Left ventricle myocardium superior (tissue), 1 donor: ENCODE results near the gene SH3BGR. TPM values are rescaled to one million over a fixed set of nuclear protein-coding genes. Genes with fewer than 3 reads are reported as not detected.
"Not testable (repeated sequence)": the region's sequence is repeated elsewhere in the genome, so short reads cannot be mapped to it uniquely, and the experiment has no call there.

Experiments
- ATAC-seq: fragments of 200-7000 bp; cut with Tn5 transposase; one replicate; pipeline ENCODE4 v1.9.1; 2020; ENCODE audit warnings: mild to moderate bottlenecking, moderate library complexity
- DNase-seq: peaks from one replicate; pipeline ENCODE4 v3.0.0-alpha.2; 2020
- intact Hi-C: fragments of 100-400 bp; cut with micrococcal nuclease; formaldehyde crosslinking; loops from one replicate; pipeline ENCODE4 v1.11.0; 2022
- long read RNA-seq: library from polyadenylated mRNA; unstranded; transcript quantifications from one replicate; pipeline ENCODE4 v2.0.0, GENCODE V29; 2021
- total RNA-seq: library from RNA; stranded (reverse); fragmentation: NEBNext Ultra II Directional; extraction: Animal tissue kit (Norgen Biotek cat#: 25700); gene quantifications from one replicate; pipeline ENCODE4 v1.2.1, GENCODE V29; 2021
- donor health status: DM: no; HTN: yes; CAD: no; lungs with severe emphysema.

SH3BGR gene
- total RNA-seq: 127 TPM
- long read RNA-seq, transcript SH3BGR-201 (7 exons, 1,251 nt): major isoform, 73 of 92 reads
- long read RNA-seq, partial matches to known transcripts: 2 of 92 reads
- long read RNA-seq, other reads (novel, unspliced or antisense): 10 of 92 reads

DNA sequence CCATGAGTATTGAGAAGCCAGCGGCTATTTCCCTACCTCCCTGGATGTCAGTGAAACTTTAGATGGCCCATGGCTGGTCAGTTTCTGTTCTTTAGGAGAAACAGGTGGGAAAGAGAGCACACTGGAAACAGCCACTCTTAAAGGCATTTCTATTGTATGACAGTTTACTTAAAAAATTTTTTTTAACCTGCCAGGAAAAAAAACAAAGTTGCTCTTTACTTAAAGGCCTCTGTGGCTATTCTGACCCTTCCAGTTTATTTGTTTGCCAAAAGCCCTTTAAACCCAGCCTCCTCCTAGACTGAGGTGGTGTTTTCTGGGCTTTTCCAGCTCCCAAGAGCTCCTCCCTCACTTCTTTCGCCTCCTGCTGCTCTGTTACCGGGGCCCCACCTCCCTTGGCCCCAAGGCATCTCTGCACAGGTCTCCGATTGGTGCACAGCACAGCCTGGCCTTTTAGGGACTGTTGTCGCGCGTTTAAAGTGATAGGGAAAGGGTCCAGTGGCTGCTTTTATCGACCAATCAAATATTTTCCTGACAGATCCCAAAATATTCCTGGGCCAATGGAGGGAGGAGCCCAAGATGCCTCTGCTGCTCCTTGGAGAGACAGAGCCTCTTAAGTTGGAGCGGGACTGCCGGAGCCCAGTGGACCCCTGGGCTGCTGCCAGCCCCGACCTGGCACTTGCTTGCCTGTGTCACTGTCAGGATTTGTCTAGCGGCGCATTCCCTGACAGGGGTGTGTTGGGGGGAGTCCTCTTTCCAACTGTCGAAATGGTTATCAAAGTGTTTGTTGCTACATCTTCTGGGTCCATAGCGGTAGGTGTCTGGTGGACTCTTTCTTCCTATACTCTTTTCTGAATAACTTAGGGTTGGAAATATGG is at the start of gene SH3BGR:
Gene SH3BGR (plus strand): TSS at position 639 of the 875 bp plus-strand sequence. CDS start 127 bp downstream, at position 766.
- peak; percentile 90 for ATAC-seq
- intact Hi-C loops: no loop called here
- DNase-seq: peak; percentile 82

- ATAC-seq (no peak), DNase-seq (no peak)
- intact Hi-C loops: no loop called here
Measured at GRCh38 chr21:39406065-39406464, 45.7 kb upstream of the SH3BGR start.

DNA sequence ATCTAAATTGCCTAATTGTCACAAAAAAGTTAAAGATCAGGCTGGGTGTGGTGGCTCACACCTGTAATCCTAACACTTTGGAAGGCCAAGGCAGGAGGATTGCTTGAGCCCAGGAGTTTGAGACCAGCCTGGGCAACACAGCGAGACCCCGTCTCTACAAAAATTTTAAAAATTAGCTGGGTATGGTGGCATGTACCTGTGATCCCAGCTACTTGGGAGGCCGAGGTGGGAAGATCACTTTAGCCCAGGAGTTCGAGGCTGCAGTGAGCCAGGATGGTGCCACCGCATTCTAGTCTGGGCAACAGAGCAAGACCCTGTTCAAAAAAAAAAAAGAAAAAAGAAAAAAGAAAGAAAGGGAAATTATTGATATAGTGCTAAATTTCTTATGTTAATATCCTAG is 32.6 kb upstream of the SH3BGR start:
- ATAC-seq, DNase-seq, intact Hi-C loops: not testable (repeated sequence)

- no peak for ATAC-seq
- intact Hi-C loops: no loop called here
Measured at GRCh38 chr21:39422527-39423241, 29.1 kb upstream of the SH3BGR start.

DNA sequence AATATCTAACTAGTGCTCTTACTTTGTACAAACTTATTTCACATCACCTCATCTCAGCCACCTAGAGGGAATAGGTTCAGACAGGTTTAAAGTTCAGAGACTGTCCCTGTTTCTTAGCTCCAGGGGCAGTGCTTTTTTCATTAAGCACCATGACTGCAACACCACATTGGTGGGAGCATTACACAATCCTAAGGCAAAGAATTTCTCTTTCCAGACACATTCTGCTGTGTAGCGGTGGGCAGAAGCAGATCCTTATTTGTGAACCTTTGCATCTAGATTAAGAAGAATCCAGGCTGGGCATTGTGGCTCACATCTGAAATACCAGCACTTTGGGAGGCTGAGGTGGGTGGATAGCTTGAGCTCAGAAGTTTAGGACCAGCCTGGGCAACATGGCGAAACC is 22.3 kb upstream of the SH3BGR start:
- intact Hi-C loops: no loop called here
- DNase-seq: no peak
- no peak for ATAC-seq

More at GRCh38 chr21:39422527-39423241, 29.1 kb upstream of the SH3BGR start:
- DNase-seq: no peak

DNA sequence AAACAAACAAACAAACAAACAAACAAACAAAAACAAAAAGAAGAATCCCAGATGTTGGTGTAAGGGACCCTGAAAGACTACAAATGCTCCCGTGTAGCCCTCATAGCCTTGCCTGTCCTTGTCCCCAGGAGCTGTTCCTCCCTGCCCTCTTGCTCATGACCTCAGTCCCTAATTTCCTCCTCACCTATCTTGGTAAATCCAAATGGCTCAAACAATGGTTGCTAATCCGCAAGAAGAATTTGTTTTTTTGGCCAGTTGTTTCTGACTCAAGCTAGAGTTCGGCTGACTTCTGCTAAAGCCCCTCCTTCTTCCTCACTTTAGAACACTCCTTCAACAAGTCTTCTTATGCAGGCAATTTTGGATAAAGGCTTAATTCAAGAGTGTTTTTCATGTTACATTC is 21.8 kb upstream of the SH3BGR start:
- no peak for ATAC-seq

GRCh38 chr21:39430457-39430856 is 21.3 kb upstream of the SH3BGR start:
- DNase-seq (no peak), ATAC-seq (no peak)
- intact Hi-C loops: no loop called here

More for the DNA sequence above, 21.8 kb upstream of the SH3BGR start:
- intact Hi-C loops: no loop called here
- DNase-seq: no peak

- ATAC-seq (no peak), DNase-seq (no peak)
- intact Hi-C loops: no loop called here
Measured at GRCh38 chr21:39430954-39431353, 20.8 kb upstream of the SH3BGR start.

GRCh38 chr21:39434950-39435349 is 16.8 kb upstream of the SH3BGR start:
- DNase-seq: no peak
- no peak for ATAC-seq
- intact Hi-C loops: no loop called here

DNA sequence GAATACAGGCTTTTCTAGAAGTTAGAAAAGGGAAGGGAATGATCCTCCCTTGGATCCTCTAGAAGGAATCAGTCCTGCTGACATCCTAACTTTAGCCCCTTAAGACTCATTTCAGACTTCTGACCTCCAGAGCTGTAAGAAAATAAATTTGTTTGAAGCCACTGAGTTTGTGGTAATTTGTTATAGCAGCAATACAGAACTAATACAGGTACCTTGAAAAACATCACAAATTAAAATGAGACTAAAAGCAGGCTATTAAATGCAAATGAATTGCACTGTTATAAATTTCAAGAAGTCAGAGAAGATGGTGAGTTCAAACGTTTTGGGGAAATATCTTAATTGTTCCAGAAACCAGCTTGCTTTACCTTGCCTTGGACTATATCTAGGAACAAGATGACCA is 12.5 kb upstream of the SH3BGR start:
- ATAC-seq (no peak), DNase-seq (no peak)
- intact Hi-C loops: no loop called here

- DNase-seq (no peak), ATAC-seq (no peak)
- intact Hi-C loops: no loop called here
Measured at GRCh38 chr21:39441502-39442475, 10.0 kb upstream of the SH3BGR start.

DNA sequence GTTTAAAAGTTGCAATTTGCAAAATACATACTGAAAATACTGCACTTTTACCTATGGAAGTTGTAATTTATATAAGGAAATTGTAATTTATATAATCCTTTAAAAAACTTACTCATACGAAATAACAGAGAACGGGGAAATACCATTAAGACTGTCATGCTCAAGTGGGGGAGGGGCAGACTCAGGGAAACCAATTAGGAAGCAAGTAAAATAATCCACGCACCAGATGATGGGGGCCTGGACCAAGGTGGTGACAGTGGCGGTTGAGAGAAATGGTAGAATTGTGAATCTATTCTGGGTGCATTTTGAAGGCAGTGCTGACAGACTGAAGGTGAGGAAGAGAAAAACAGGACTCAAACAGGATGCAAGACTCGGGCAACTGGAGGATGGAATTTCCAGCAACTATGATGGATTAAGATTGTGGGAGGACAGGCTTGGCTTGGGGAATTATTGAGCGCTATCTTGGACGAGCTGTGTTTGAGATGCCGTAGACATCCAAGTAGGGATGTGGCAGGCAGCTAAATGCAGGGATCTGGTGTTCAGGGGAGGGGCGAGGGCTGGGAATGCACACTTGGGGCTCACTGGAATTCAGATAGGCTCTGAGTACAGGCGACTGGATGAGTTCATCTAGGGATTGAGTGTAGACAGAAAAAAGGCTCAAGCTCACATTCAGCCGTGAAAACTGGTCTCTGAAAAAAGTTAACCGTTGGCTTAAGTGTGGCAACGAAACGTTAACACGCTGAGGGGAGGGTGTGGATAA is 7.2 kb upstream of the SH3BGR start:
- intact Hi-C loops: no loop called here
- DNase-seq: no peak
- ATAC-seq: peak; percentile 28

- ATAC-seq: peak; percentile 94
- intact Hi-C loops: no loop called here
Measured at GRCh38 chr21:39445321-39446269, 6.2 kb upstream of the SH3BGR start, which contains the start of gene LCA5L. LCA5L (minus strand) TSS chr21:39445778; CDS start chr21:39428493, 17,285 bp downstream.

GRCh38 chr21:39447264-39447663 is 4.5 kb upstream of the SH3BGR start:
- DNase-seq (no peak), ATAC-seq (no peak)
- intact Hi-C loops: no loop called here

More at GRCh38 chr21:39445321-39446269, 6.2 kb upstream of the SH3BGR start, which contains the start of gene LCA5L:
- DNase-seq: peak; percentile 97

DNA sequence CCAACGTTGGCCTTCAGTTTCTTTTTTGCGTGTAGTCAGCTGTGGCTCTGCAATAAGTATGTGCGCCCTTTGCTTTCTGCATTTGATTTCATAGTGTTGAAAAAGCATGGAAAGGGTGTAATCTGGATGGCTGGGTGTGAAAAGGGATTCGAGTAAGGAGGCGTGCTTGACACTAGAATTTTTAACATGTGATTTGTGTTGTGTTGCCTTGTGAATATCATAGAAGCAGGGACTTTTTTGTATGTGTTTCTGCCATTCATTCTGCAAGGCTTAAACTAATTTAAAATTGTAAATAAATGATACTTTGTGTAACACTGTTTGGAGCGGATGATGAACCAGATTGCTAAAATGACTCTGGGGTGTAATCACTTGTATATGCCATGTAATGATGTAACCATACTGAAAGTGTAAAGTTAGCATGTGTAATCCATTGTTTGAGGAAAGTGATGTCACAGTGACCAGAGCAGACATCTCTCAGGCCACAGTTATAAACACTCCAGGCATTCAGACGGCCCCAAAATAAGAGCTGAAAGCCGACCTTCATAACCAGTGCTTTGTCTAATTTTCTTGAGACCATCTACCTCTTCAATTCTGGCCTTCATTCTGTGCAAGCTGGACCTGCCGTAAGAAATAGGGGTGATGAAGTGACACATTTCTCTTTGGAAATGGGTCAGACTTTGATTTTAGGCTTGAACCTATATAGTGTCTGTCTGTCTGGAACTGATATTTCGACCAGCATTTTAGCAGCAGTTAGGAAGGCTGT is 618 bp downstream of the SH3BGR start:
- intact Hi-C loops: no loop called here
- peak; percentile 47 for ATAC-seq
- DNase-seq: no peak

- DNase-seq (no peak), ATAC-seq (peak; percentile 7)
- intact Hi-C loops: no loop called here
Measured at GRCh38 chr21:39452970-39453342, 1.2 kb downstream of the SH3BGR start.
